Keratinocyte (primary cell): ENCODE measurements around the gene SH3PXD2A. TPM values are rescaled to one million over a fixed set of nuclear protein-coding genes. Genes with fewer than 3 reads are reported as not detected.

Experiments used
- DNase-seq: peaks from one replicate; pipeline ENCODE4 v3.0.0-alpha.2; 2011; ENCODE audit warnings: low read depth, missing footprints, low spot score
- FAIRE-seq: peaks from 2 replicates; lab custom pipeline; 2011; peaks lifted over from hg19 to GRCh38; lab: Jason Lieb, UNC
- H2AFZ ChIP-seq: 2 replicates; pipeline ENCODE4 v1.6.0; 2012; ENCODE audit warnings: low read length, control low read depth, inconsistent platforms; ENCODE audit not compliant: control insufficient read depth
- H3K27ac ChIP-seq: 2 replicates; pipeline ENCODE4 v1.5.1; 2011; ENCODE audit warnings: low read length; ENCODE audit not compliant: control insufficient read depth, insufficient read depth
- H3K27me3 ChIP-seq: 3 replicates; pipeline ENCODE4 v1.6.0; 2011; ENCODE audit warnings: low read length; ENCODE audit not compliant: control insufficient read depth, insufficient read depth; ENCODE audit errors: extremely low read depth
- H3K36me3 ChIP-seq, 2 experiments: 2 replicates in 1 of 2; 3 replicates in 1 of 2; pipeline ENCODE4 v1.5.1; 2011; ENCODE audit warnings: low read length in 2 of 2, mild to moderate bottlenecking in 1 of 2; ENCODE audit not compliant: control insufficient read depth in 2 of 2, insufficient read depth in 2 of 2; ENCODE audit errors: extremely low read depth in 1 of 2
- H3K4me1 ChIP-seq: 3 replicates; pipeline ENCODE4 v1.5.1; 2011; ENCODE audit warnings: low read length; ENCODE audit not compliant: control insufficient read depth, insufficient read depth; ENCODE audit errors: extremely low read depth
- H3K4me2 ChIP-seq: 3 replicates; pipeline ENCODE4 v1.6.0; 2011; ENCODE audit warnings: low read depth, low read length; ENCODE audit not compliant: control insufficient read depth, insufficient read depth; ENCODE audit errors: extremely low read depth
- H3K4me3 ChIP-seq, 3 experiments: fragments of 200-600 bp in 1 of 3; sonication (generic) in 1 of 3; 2 replicates in 2 of 3; 3 replicates in 1 of 3; pipeline ENCODE4 v1.5.1; 2011 to 2016; ENCODE audit warnings: low read length in 3 of 3, mild to moderate bottlenecking in 3 of 3, control low read depth in 2 of 3, inconsistent platforms in 1 of 3, low read depth in 1 of 3, mixed read lengths in 1 of 3, mixed run types in 1 of 3, moderate library complexity in 1 of 3; ENCODE audit not compliant: control insufficient read depth in 2 of 3, insufficient read depth in 2 of 3; ENCODE audit errors: extremely low read depth in 1 of 3
- H3K79me2 ChIP-seq: 2 replicates; pipeline ENCODE4 v1.6.0; 2012; ENCODE audit warnings: low read length; ENCODE audit not compliant: control insufficient read depth, insufficient read depth
- H3K9ac ChIP-seq: 3 replicates; pipeline ENCODE4 v1.6.0; 2011; ENCODE audit warnings: low read length; ENCODE audit not compliant: control insufficient read depth, insufficient read depth; ENCODE audit errors: extremely low read depth
- H3K9me1 ChIP-seq: 3 replicates; pipeline ENCODE4 v1.6.0; 2011; ENCODE audit warnings: low read length; ENCODE audit not compliant: control insufficient read depth, insufficient read depth; ENCODE audit errors: extremely low read depth
- H3K9me3 ChIP-seq: 2 replicates; pipeline ENCODE4 v1.5.1; 2012; ENCODE audit warnings: low read depth, low read length; ENCODE audit not compliant: control insufficient read depth
- H4K20me1 ChIP-seq: 3 replicates; pipeline ENCODE4 v1.6.0; 2011; ENCODE audit warnings: low read length; ENCODE audit not compliant: control insufficient read depth, insufficient read depth; ENCODE audit errors: extremely low read depth
- EZH2 ChIP-seq: IDR thresholded peaks from one replicate; pipeline ENCODE4 v1.6.1; 2012; ENCODE audit warnings: inconsistent platforms, mild to moderate bottlenecking, low read length, moderate library complexity
- dilution Hi-C: fragments of 300-500 bp; cut with MboI; formaldehyde crosslinking; loops from one replicate; pipeline ENCODE4 v1.7.0; 2020; ENCODE audit warnings: low sequenced_read_pairs; ENCODE audit not compliant: extremely low pct_ligation_motif_present
- polyA plus RNA-seq, 5 experiments: library from polyadenylated mRNA; depleted of rRNA in 3 of 5; stranded (reverse) in 3 of 5; stranded (forward) in 1 of 5; unstranded in 1 of 5; fragments of >200 nt; gene quantifications; 1 replicate in 1 of 5; 2 replicates in 3 of 5; 3 replicates in 1 of 5; pipeline versions ENCODE4 v1.2.1 to v1.2.3, GENCODE V29; 2011 to 2012; ENCODE audit warnings: missing spikeins in 2 of 5, low read depth in 1 of 5, low replicate concordance in 1 of 5
- TF ChIP-seq, protein P1 (sequence below), 3 experiments: IDR thresholded peaks in 1 of 3; conservative IDR thresholded peaks in 1 of 3; optimal IDR thresholded peaks in 1 of 3; 2 replicates in 2 of 3; 3 replicates in 1 of 3; pipeline versions ENCODE3 to v1.5.1; 2011; ENCODE audit warnings: low read length in 3 of 3, mild to moderate bottlenecking in 3 of 3, moderate library complexity in 2 of 3, control low read depth in 1 of 3, inconsistent platforms in 1 of 3; ENCODE audit not compliant: insufficient read depth in 2 of 3; ENCODE audit errors: extremely low read depth in 1 of 3

Gene SH3PXD2A
- polyA plus RNA-seq, 1 donor (not counting 4 experiments of a cell fraction or from before 2014, with no cell fraction given): 33.9 TPM

DNA sequence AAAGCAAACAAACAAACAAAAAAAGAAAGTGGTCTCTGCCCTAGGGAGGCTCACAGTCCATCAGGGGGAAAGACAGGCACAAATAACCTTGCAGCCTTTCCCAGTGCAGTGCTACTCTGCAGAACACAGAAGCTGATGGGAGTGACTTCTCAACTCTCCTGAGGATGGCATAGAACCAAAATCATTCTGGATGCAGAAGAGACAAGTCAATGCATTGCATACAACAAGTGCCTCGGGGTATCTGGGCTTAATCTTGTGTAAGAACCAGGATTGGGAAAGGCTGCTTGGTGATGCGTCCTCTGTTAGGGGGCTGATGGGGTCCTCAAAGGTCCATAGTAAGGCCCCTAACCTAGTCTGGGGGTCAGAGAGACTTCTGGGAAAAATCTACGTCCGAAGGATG lies 293.0 kb downstream of the SH3PXD2A start:
- Histone ChIP-seq H3K9ac (no peak overlapping the region), H3K9me3 (no peaks in the 10 kb centered on the region), H3K4me1 (peaks cover 11% of the 10 kb centered on the region), H3K4me2 (no peak overlapping the region), H3K4me3 (no peak overlapping the region), H2AFZ (no peak overlapping the region), H3K36me3 (no peaks in the 10 kb centered on the region), H3K27ac (no peak overlapping the region), H3K79me2 (no peaks in the 10 kb centered on the region), H4K20me1 (peaks cover 3% of the 10 kb centered on the region), H3K27me3 (peaks cover 24% of the 10 kb centered on the region), H3K9me1 (no peaks in the 10 kb centered on the region)
- TF ChIP-seq, protein P1, sequence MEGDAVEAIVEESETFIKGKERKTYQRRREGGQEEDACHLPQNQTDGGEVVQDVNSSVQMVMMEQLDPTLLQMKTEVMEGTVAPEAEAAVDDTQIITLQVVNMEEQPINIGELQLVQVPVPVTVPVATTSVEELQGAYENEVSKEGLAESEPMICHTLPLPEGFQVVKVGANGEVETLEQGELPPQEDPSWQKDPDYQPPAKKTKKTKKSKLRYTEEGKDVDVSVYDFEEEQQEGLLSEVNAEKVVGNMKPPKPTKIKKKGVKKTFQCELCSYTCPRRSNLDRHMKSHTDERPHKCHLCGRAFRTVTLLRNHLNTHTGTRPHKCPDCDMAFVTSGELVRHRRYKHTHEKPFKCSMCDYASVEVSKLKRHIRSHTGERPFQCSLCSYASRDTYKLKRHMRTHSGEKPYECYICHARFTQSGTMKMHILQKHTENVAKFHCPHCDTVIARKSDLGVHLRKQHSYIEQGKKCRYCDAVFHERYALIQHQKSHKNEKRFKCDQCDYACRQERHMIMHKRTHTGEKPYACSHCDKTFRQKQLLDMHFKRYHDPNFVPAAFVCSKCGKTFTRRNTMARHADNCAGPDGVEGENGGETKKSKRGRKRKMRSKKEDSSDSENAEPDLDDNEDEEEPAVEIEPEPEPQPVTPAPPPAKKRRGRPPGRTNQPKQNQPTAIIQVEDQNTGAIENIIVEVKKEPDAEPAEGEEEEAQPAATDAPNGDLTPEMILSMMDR (optimal IDR thresholded peaks at IDR 0.05 in 1 of 3, IDR thresholded peaks at IDR 0.05 in 1 of 3, conservative IDR thresholded peaks at IDR 0.05 in 1 of 3; ENCODE audit: extremely low read depth in 1 of 3, insufficient read depth in 2 of 3, low read length in 3 of 3): no peak
- no peak for TF ChIP-seq EZH2
- dilution Hi-C loops: no loop called here
- no peak for DNase-seq
- no peak for FAIRE-seq

DNA sequence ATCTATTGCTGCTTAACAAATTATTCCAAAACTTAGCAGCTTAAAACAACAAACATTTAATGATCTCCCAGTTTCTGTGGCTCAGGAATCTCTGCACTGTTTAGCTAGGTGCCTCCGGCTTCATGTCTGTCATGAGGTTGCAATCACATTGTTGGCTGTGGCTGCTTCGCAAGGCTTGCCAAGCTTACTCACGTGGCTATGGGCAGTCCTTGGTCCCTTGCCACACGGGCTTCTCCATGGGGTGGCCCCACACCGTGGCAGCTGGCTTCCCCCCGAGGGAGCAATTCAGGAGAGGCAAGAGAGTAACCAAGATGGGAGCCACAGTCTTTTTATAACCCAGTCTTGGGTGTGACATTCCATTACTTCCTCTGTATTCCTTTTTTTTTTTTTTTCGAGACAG lies 294.5 kb downstream of the SH3PXD2A start:
- Histone ChIP-seq H3K27me3 (peaks cover 34% of the 10 kb centered on the region), H3K4me1 (no peaks in the 10 kb centered on the region), H4K20me1 (peaks cover 3% of the 10 kb centered on the region), H3K9me1 (no peaks in the 10 kb centered on the region), H3K79me2 (no peaks in the 10 kb centered on the region), H3K36me3 (no peaks in the 10 kb centered on the region), H3K9ac (no peak overlapping the region), H3K4me3 (no peak overlapping the region), H3K9me3 (no peaks in the 10 kb centered on the region), H3K27ac (no peak overlapping the region), H2AFZ (no peak overlapping the region), H3K4me2 (no peak overlapping the region)
- dilution Hi-C loops: no loop called here
- DNase-seq (no peak), FAIRE-seq (no peak)
- TF ChIP-seq EZH2: no peak
- TF ChIP-seq, protein P1 (optimal IDR thresholded peaks at IDR 0.05 in 1 of 3, IDR thresholded peaks at IDR 0.05 in 1 of 3, conservative IDR thresholded peaks at IDR 0.05 in 1 of 3; ENCODE audit: extremely low read depth in 1 of 3, insufficient read depth in 2 of 3, low read length in 3 of 3): no peak
